Lung (tissue), 12 donors: ENCODE measurements around the gene TRMT112. TPM values are rescaled to one million over a fixed set of nuclear protein-coding genes. Genes with fewer than 3 reads are reported as not detected.

Experiments
- ATAC-seq: fragments of 200-7000 bp; cut with Tn5 transposase; one replicate; pipeline ENCODE4 v1.9.1; 2020; ENCODE audit warnings: moderate number of reproducible peaks; ENCODE audit not compliant: insufficient read depth, low FRiP score
- DNase-seq, 3 donors: peaks; one replicate each; pipeline ENCODE4 v3.0.0-alpha.2; 2013 to 2017
- H3K27ac ChIP-seq, 2 donors: one replicate each; pipeline ENCODE4 v1.5.1; 2013; ENCODE audit warnings: mild to moderate bottlenecking in 2 of 2, moderate library complexity in 2 of 2, control low read depth in 1 of 2, inconsistent platforms in 1 of 2, low read depth in 1 of 2, low read length in 1 of 2
- H3K27me3 ChIP-seq, 3 donors: one replicate each; pipeline ENCODE4 v1.5.1; 2013; ENCODE audit warnings: low read length in 2 of 3; ENCODE audit not compliant: control insufficient read depth in 3 of 3, insufficient read depth in 3 of 3
- H3K36me3 ChIP-seq, 4 donors: one replicate each; pipeline ENCODE4 v1.5.1; 2013; ENCODE audit warnings: low read length in 4 of 4, mild to moderate bottlenecking in 1 of 4, moderate library complexity in 1 of 4; ENCODE audit not compliant: control insufficient read depth in 4 of 4, insufficient read depth in 4 of 4
- H3K4me1 ChIP-seq, 5 donors: one replicate each; pipeline ENCODE4 v1.5.1; 2013; ENCODE audit warnings: low read length in 5 of 5, mild to moderate bottlenecking in 2 of 5, moderate library complexity in 1 of 5; ENCODE audit not compliant: control insufficient read depth in 5 of 5, insufficient read depth in 5 of 5
- H3K4me3 ChIP-seq: one replicate; pipeline ENCODE4 v1.5.1; 2013; ENCODE audit warnings: mild to moderate bottlenecking, control low read depth, moderate library complexity
- H3K9ac ChIP-seq, 2 donors: one replicate each; pipeline ENCODE4 v1.5.1; 2013; ENCODE audit warnings: low read length in 2 of 2, control low read depth in 1 of 2; ENCODE audit not compliant: insufficient read depth in 1 of 2
- H3K9me3 ChIP-seq, 4 donors: one replicate each; pipeline ENCODE4 v1.5.1; 2013; ENCODE audit warnings: low read length in 3 of 4, mild to moderate bottlenecking in 1 of 4, moderate library complexity in 1 of 4; ENCODE audit not compliant: control insufficient read depth in 4 of 4, insufficient read depth in 3 of 4
- WGBS, 2 donors: extraction: QIAGEN DNeasy Blood & Tissue Kit; methylation state at CpG; one replicate each; pipeline ENCODE4 v1.1.7; 2013; 5-methylcytosine and 5-hydroxymethylcytosine counted together
- polyA plus RNA-seq, 2 donors: library from polyadenylated mRNA; stranded (reverse); fragments of 200-250 nt; gene quantifications; one replicate each; pipeline ENCODE4 v1.2.1, GENCODE V29; 2013
- total RNA-seq, 2 donors: library from RNA; depleted of rRNA in 1 of 2; stranded (reverse); fragments of >200 nt in 1 of 2; gene quantifications; one replicate each; pipeline ENCODE4 v1.2.1, GENCODE V29; 2014 to 2021
- TF ChIP-seq, protein P1 (sequence below): IDR thresholded peaks from 2 replicates; pipeline ENCODE4 v1.5.1; 2012; ENCODE audit warnings: mild to moderate bottlenecking; ENCODE audit errors: control extremely low read depth, extremely low read depth
- donor health status: control.
- donor health status: control.
- donor health status: Bipolar disorder and iron deficiency.
- donor health status: healthy.
- donor health status: DM: yes; HTN: yes; CAD: no.

TRMT112 gene
- total and polyA plus RNA-seq, 4 donors, result 154 to 484 (median 205) TPM

DNA sequence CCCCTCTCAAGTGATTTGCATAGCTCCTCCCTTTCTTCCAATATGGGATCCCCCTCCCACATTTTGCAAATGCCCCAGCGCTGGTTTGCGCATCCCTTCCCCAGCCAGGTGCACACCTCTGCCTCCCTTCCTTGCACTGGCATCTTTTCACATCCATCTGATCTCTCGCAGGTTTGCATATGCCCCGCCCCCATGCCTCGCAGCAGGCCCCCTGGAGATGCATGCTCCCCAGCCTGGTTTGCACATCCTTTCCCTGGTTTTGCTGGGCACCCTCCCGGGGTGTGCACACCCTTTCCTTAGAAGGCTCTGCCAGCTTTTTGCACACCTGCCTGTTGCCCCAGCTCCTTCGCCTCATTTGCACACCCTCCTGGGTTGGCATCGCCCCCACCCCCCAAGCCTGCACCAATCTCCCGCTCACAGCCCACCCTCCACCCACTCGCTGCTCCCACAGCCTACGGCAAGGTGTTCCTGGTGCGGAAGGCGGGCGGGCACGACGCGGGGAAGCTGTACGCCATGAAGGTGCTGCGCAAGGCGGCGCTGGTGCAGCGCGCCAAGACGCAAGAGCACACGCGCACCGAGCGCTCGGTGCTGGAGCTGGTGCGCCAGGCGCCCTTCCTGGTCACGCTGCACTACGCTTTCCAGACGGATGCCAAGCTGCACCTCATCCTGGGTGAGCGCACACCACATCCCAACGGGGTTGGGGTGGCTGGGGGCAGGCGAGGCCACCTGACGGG, 42.5 kb upstream of the TRMT112 start:
- H3K9ac ChIP-seq, result no peak overlapping the region
- peak overlapping the region in 1 of 2 donors; percentile 93 for H3K27ac ChIP-seq
- DNase-seq, result no peak
- H3K4me3 ChIP-seq, result peak overlapping the region; percentile 86
- TF ChIP-seq, protein P1, sequence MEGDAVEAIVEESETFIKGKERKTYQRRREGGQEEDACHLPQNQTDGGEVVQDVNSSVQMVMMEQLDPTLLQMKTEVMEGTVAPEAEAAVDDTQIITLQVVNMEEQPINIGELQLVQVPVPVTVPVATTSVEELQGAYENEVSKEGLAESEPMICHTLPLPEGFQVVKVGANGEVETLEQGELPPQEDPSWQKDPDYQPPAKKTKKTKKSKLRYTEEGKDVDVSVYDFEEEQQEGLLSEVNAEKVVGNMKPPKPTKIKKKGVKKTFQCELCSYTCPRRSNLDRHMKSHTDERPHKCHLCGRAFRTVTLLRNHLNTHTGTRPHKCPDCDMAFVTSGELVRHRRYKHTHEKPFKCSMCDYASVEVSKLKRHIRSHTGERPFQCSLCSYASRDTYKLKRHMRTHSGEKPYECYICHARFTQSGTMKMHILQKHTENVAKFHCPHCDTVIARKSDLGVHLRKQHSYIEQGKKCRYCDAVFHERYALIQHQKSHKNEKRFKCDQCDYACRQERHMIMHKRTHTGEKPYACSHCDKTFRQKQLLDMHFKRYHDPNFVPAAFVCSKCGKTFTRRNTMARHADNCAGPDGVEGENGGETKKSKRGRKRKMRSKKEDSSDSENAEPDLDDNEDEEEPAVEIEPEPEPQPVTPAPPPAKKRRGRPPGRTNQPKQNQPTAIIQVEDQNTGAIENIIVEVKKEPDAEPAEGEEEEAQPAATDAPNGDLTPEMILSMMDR, result no peak
- H3K4me1 ChIP-seq, result peaks cover 0 to 23% (median 19%) of the 10 kb centered on the region in 5 donors
- 19 to 53% methylated on average over 38 of the region's 38 CpGs for WGBS, 2 donors
- peaks cover 5 to 37% (median 8%) of the 10 kb centered on the region in 4 donors for H3K36me3 ChIP-seq
- H3K9me3 ChIP-seq, result no peaks in the 10 kb centered on the region
- ATAC-seq, result no peak
- no peaks in the 10 kb centered on the region for H3K27me3 ChIP-seq

DNA sequence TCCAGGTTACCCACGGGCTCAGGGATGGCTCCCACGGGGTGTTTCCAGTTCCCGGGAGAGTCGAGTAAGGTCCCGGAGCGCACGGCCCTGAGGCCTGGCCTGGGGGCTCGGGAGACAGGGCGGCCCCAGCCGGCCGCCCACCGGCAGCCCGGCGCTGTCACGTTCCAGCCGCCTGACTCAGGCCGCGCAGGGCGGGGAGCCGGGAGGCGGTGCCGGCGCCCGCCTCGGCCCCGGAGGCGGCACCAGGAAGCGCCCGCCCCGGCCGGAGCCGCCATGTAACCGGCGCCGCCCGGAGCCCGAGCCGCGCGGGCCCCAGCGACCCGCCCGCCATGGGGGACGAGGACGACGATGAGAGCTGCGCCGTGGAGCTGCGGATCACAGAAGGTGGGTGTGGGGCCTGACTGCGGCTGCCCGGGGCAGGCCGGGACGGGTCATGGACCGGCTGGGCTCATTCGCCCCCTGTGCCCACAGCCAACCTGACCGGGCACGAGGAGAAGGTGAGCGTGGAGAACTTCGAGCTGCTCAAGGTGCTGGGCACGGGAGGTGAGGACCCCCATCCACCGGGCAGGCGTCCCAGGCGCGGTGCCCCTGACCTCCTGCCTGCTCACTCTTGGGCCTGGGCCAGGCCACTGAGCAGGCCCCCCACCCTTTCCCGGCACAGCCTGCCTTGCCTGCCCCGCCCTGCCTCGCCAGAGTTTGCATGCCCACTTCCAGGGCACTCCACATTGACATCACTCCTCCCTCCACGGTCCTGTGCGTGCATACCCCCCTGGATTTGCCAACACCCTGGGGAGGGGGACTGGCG, 41.8 kb upstream of the TRMT112 start, which contains the start of gene RPS6KA4:
RPS6KA4 (plus strand) TSS at position 256 of the 805 bp plus-strand sequence; CDS start at position 330, 74 bp downstream.
- DNase-seq (peak; percentile 66 to 82 (median 68)), ATAC-seq (peak; percentile 88)
- TF ChIP-seq, protein P1, result no peak
- WGBS, 2 donors, result 0 to 1% methylated on average over 68 to 70 of the region's 70 CpGs
- H3K36me3 ChIP-seq, result peaks cover 5 to 34% (median 7%) of the 10 kb centered on the region in 4 donors
- H3K9ac ChIP-seq, result peak within 1 kb of the TSS; percentile 16 to 80
- no peaks in the 10 kb centered on the region for H3K9me3 ChIP-seq
- peak within 1 kb of the TSS; percentile 86 for H3K4me3 ChIP-seq
- H3K27ac ChIP-seq, result peak within 1 kb of the TSS; percentile 68 to 93
- peaks cover 0 to 23% (median 19%) of the 10 kb centered on the region in 5 donors for H3K4me1 ChIP-seq
- H3K27me3 ChIP-seq, result no peaks in the 10 kb centered on the region

DNA sequence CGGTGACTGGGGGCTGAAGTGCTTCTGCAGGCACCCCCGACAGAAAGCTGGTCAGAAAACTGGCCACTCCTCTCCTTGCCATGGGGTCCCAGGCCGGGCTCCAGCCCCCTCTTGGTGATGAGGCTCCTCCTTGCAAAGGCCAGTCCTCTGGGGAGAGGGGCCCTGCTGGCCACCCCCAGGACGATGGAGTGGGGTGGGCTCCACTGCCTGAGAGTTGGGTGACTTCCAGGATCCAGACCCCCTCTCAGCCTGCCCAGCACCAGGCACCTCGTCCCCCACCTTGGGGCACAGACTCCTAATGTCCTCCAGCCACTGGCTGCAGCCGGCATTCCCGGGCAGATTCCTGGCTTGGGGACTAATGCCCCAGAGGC, 41.2 kb upstream of the TRMT112 start:
- WGBS, 2 donors, result 22 to 32% methylated on average over 7 of the region's 7 CpGs
- Histone ChIP-seq H3K27me3 (no peaks in the 10 kb centered on the region), H3K9me3 (no peaks in the 10 kb centered on the region), H3K4me3 (peak overlapping the region; percentile 86), H3K27ac (peak overlapping the region; percentile 68 to 84), H3K9ac (peak overlapping the region; percentile 16 to 80), H3K36me3 (peaks cover 5 to 32% (median 6%) of the 10 kb centered on the region in 4 donors), H3K4me1 (peaks cover 0 to 23% (median 19%) of the 10 kb centered on the region in 5 donors)
- peak; percentile 0 for ATAC-seq
- TF ChIP-seq, protein P1, result no peak
- DNase-seq, result no peak
